ENCODE results near the gene ZNRD2.
A peak's percentile ranks its signal among the peaks of the same experiment; 100 is the strongest.

Gene ZNRD2

DNA sequence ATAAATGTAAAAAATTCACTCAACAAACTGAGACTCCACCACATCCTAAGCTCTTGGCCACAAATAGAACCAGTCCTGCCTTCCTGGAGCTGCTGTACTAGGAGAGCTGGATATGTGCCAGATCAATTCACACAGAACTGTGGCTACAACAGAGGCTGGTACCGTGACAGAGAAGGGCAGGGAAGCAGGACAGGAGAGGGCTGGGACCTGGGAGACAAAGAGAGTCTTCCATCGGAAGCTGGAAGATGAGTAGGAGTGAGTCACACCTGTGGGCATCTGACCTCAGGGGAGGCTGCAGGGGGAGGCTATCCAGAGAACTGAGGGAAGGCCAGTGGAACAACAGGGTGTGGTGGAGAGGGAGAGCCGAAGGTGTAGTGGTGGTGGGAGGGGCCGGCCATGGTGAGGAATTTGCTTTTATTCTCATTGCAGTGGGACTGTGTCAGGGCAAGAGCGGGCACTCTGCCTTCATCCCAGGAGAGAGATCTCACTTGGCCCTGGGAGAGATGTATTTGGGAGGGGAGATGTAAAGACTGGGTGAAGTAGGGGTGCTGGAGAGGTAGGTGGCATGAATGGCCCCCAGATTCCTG is 10.2 kb upstream of the ZNRD2 start (continued):
- TF ChIP-seq, protein P1, sequence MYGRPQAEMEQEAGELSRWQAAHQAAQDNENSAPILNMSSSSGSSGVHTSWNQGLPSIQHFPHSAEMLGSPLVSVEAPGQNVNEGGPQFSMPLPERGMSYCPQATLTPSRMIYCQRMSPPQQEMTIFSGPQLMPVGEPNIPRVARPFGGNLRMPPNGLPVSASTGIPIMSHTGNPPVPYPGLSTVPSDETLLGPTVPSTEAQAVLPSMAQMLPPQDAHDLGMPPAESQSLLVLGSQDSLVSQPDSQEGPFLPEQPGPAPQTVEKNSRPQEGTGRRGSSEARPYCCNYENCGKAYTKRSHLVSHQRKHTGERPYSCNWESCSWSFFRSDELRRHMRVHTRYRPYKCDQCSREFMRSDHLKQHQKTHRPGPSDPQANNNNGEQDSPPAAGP (tag by site-specific recombination; IDR thresholded peaks at IDR 0.05), result peak; percentile 79; the same call in 1 of the 2 replicates
- peak; percentile 48; the same call in 1 of the 2 replicates for TF ChIP-seq KLF9 (tag by site-specific recombination; IDR thresholded peaks at IDR 0.05; ENCODE audit: low read depth)
- TF ChIP-seq ZNF792 (tag by site-specific recombination; IDR thresholded peaks at IDR 0.05), result no peak
- TF ChIP-seq, protein P2, sequence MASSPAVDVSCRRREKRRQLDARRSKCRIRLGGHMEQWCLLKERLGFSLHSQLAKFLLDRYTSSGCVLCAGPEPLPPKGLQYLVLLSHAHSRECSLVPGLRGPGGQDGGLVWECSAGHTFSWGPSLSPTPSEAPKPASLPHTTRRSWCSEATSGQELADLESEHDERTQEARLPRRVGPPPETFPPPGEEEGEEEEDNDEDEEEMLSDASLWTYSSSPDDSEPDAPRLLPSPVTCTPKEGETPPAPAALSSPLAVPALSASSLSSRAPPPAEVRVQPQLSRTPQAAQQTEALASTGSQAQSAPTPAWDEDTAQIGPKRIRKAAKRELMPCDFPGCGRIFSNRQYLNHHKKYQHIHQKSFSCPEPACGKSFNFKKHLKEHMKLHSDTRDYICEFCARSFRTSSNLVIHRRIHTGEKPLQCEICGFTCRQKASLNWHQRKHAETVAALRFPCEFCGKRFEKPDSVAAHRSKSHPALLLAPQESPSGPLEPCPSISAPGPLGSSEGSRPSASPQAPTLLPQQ (tag by site-specific recombination; IDR thresholded peaks at IDR 0.05), result peak; percentile 23; the same call in 1 of the 2 replicates
- TF ChIP-seq ZNF791 (tag by site-specific recombination; IDR thresholded peaks at IDR 0.05), result no peak
- no peak for TF ChIP-seq ZBTB44 (tag by site-specific recombination; IDR thresholded peaks at IDR 0.05)
- TF ChIP-seq ZFHX2 (tag by site-specific recombination; conservative IDR thresholded peaks at IDR 0.05), result peak; percentile 60
- TF ChIP-seq, protein P3, sequence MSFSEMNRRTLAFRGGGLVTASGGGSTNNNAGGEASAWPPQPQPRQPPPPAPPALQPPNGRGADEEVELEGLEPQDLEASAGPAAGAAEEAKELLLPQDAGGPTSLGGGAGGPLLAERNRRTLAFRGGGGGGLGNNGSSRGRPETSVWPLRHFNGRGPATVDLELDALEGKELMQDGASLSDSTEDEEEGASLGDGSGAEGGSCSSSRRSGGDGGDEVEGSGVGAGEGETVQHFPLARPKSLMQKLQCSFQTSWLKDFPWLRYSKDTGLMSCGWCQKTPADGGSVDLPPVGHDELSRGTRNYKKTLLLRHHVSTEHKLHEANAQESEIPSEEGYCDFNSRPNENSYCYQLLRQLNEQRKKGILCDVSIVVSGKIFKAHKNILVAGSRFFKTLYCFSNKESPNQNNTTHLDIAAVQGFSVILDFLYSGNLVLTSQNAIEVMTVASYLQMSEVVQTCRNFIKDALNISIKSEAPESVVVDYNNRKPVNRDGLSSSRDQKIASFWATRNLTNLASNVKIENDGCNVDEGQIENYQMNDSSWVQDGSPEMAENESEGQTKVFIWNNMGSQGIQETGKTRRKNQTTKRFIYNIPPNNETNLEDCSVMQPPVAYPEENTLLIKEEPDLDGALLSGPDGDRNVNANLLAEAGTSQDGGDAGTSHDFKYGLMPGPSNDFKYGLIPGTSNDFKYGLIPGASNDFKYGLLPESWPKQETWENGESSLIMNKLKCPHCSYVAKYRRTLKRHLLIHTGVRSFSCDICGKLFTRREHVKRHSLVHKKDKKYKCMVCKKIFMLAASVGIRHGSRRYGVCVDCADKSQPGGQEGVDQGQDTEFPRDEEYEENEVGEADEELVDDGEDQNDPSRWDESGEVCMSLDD (tag by site-specific recombination; IDR thresholded peaks at IDR 0.05), result 0 out of 2 replicates have a peak, but pooled peaks have one; percentile 15
- no peak for TF ChIP-seq PRDM4 (tag by site-specific recombination; IDR thresholded peaks at IDR 0.05)
- TF ChIP-seq GLIS2 (tag by site-specific recombination; IDR thresholded peaks at IDR 0.05), result peak; percentile 50
- TF ChIP-seq KLF10 (tag by site-specific recombination; IDR thresholded peaks at IDR 0.05), result no peak
- TF ChIP-seq MYNN (tag by site-specific recombination; IDR thresholded peaks at IDR 0.05; ENCODE audit: borderline replicate concordance), result peak; percentile 67
- TF ChIP-seq MZF1 (tag by site-specific recombination; IDR thresholded peaks at IDR 0.05; ENCODE audit: borderline replicate concordance), result no peak
- no peak for TF ChIP-seq ZNF707 (tag by site-specific recombination; IDR thresholded peaks at IDR 0.05)
- TF ChIP-seq HOXD13 (CRISPR knock-in tag; IDR thresholded peaks at IDR 0.05; ENCODE audit: borderline replicate concordance), result no peak
- no peak for TF ChIP-seq ZNF169 (tag by site-specific recombination; IDR thresholded peaks at IDR 0.05)
- peak; percentile 27 for TF ChIP-seq SP3 (tag by site-specific recombination; IDR thresholded peaks at IDR 0.05)
- TF ChIP-seq ZNF555 (tag by site-specific recombination; conservative IDR thresholded peaks at IDR 0.05), result no peak
- peak; percentile 51; the same call in 1 of the 2 replicates for TF ChIP-seq SP7 (tag by site-specific recombination; IDR thresholded peaks at IDR 0.05)
- TF ChIP-seq, protein P4, sequence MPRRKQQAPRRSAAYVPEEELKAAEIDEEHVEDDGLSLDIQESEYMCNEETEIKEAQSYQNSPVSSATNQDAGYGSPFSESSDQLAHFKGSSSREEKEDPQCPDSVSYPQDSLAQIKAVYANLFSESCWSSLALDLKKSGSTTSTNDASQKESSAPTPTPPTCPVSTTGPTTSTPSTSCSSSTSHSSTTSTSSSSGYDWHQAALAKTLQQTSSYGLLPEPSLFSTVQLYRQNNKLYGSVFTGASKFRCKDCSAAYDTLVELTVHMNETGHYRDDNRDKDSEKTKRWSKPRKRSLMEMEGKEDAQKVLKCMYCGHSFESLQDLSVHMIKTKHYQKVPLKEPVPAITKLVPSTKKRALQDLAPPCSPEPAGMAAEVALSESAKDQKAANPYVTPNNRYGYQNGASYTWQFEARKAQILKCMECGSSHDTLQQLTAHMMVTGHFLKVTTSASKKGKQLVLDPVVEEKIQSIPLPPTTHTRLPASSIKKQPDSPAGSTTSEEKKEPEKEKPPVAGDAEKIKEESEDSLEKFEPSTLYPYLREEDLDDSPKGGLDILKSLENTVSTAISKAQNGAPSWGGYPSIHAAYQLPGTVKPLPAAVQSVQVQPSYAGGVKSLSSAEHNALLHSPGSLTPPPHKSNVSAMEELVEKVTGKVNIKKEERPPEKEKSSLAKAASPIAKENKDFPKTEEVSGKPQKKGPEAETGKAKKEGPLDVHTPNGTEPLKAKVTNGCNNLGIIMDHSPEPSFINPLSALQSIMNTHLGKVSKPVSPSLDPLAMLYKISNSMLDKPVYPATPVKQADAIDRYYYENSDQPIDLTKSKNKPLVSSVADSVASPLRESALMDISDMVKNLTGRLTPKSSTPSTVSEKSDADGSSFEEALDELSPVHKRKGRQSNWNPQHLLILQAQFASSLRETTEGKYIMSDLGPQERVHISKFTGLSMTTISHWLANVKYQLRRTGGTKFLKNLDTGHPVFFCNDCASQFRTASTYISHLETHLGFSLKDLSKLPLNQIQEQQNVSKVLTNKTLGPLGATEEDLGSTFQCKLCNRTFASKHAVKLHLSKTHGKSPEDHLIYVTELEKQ (tag by site-specific recombination; IDR thresholded peaks at IDR 0.05; ENCODE audit: borderline replicate concordance), result peak; percentile 13; the same call in 1 of the 2 replicates
- peak; percentile 40; the same call in 1 of the 2 replicates for TF ChIP-seq KLF8 (tag by site-specific recombination; IDR thresholded peaks at IDR 0.05)
- peak; percentile 43; the same call in 1 of the 2 replicates for TF ChIP-seq ZSCAN23 (tag by site-specific recombination; IDR thresholded peaks at IDR 0.05)
